ENCODE results near the gene RPL13. TPM values are rescaled to one million over a fixed set of nuclear protein-coding genes. Genes with fewer than 3 reads are reported as not detected.

The RPL13 gene
- total and polyA plus RNA-seq, 2 of the 13 experiments (the other 11 are each of a cell fraction or from before 2014, with no cell fraction given), result 2,988 to 4,411 TPM

GRCh38 chr16:89555265-89555664 lies 5.2 kb upstream of the RPL13 start:
- CTCF ChIA-PET (ENCODE audit: low intra/inter-chr PET ratio, low total read pairs), result no interaction called here
- ATAC-seq (no peak), DNase-seq (ENCODE audit: low spot score) (no peak), FAIRE-seq (no peak)
- H3K4me2 ChIP-seq (ENCODE audit: low read depth, low read length), result no peak overlapping the region
- no peak overlapping the region for H3K9ac ChIP-seq (ENCODE audit: insufficient read depth, low read depth, low read length)
- no TSS peak for BruUV-seq (replicated peaks)
- H3K27me3 ChIP-seq (ENCODE audit: control insufficient read depth in 1 of 2, insufficient read depth in 2 of 2, low read length in 2 of 2), result no peaks in the 10 kb centered on the region
- no peaks in the 10 kb centered on the region for H3K9me3 ChIP-seq (ENCODE audit: low read length)
- H4K20me1 ChIP-seq (ENCODE audit: insufficient read depth, low read length), result no peaks in the 10 kb centered on the region
- TF ChIP-seq ZNF274 (CRISPR knock-in tag; IDR thresholded peaks at IDR 0.05) (no peak), NCOA5 (CRISPR knock-in tag; IDR thresholded peaks at IDR 0.05) (no peak), RARG (CRISPR knock-in tag; IDR thresholded peaks at IDR 0.05; ENCODE audit: low read depth) (no peak), ZNF343 (CRISPR knock-in tag; IDR thresholded peaks at IDR 0.05) (no peak), ZNF530 (CRISPR knock-in tag; IDR thresholded peaks at IDR 0.05; ENCODE audit: low read depth) (no peak), ZMYM4 (CRISPR knock-in tag; IDR thresholded peaks at IDR 0.05) (no peak), ZNF841 (CRISPR knock-in tag; IDR thresholded peaks at IDR 0.05; ENCODE audit: borderline replicate concordance) (no peak), ZNF337 (CRISPR knock-in tag; IDR thresholded peaks at IDR 0.05; ENCODE audit: borderline replicate concordance, low read depth) (no peak), SNAPC5 (CRISPR knock-in tag; IDR thresholded peaks at IDR 0.05; ENCODE audit: borderline replicate concordance) (no peak), SP2 (CRISPR knock-in tag; IDR thresholded peaks at IDR 0.05) (no peak), ZNF430 (CRISPR knock-in tag; IDR thresholded peaks at IDR 0.05) (no peak), ZBTB4 (CRISPR knock-in tag; IDR thresholded peaks at IDR 0.05; ENCODE audit: borderline replicate concordance) (no peak)
- peaks cover 37 to 60% of the 10 kb centered on the region in 2 experiments for H3K36me3 ChIP-seq (replicated peaks in 1 of 2; ENCODE audit: control insufficient read depth in 1 of 2, insufficient read depth in 2 of 2, low read length in 2 of 2)
- in situ Hi-C loops (cut with HindIII; ENCODE audit: extremely low pct_ligation_motif_present, low pct_unique_long_range_greater_than_20kb), result no loop called here
- POLR2A ChIA-PET, result no interaction called here
- 97% methylated on average over 16 of the region's 16 CpGs for WGBS (ENCODE audit: low lambda C conversion rate)
- no peak overlapping the region for H3K27ac ChIP-seq (ENCODE audit: extremely low read length, insufficient read depth, low read length)
- no peak overlapping the region for H2AFZ ChIP-seq (ENCODE audit: low read length)
- peaks cover 28% of the 10 kb centered on the region for H3K4me1 ChIP-seq (ENCODE audit: insufficient read depth, low read length)
- H3K4me3 ChIP-seq (replicated peaks in 1 of 3; ENCODE audit: insufficient read depth in 1 of 3, low read depth in 2 of 3, low read length in 3 of 3), result no peak overlapping the region
- intact Hi-C loops (cut with micrococcal nuclease; ENCODE audit: unreplicated experiment), result loop anchor here (5.0 kb wide), 1 partner anchor 48 kb away; the partner anchor contains the start of gene SPG7
- peaks cover 3% of the 10 kb centered on the region for H3K79me2 ChIP-seq (ENCODE audit: insufficient read depth, low read length)
